ENCODE data around the gene MEI4.

MEI4 gene

DNA sequence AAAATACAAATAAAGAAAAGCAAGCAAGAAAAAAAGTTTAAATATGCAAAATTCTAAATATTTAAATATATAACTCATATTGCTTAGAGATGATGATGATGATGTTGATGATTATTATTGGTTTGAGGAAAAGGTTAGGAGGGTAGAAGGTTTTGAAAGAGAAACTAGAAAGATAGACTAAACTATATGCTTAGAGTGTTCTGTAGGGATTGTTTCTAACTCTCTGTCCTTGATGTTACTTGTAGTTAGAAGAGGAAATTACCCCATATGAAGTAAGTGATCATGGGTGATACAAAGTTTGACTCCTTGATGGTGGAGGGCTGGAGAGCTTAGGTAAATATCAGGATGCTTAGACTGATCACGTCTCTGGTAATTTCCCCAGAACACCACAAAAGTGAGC, 159.5 kb downstream of the MEI4 start:
- no peak overlapping the region for H3K4me3 ChIP-seq (ENCODE audit: low read depth, low read length)
- no peak for DNase-seq (ENCODE audit: low read depth)
- TF ChIP-seq, protein P1, sequence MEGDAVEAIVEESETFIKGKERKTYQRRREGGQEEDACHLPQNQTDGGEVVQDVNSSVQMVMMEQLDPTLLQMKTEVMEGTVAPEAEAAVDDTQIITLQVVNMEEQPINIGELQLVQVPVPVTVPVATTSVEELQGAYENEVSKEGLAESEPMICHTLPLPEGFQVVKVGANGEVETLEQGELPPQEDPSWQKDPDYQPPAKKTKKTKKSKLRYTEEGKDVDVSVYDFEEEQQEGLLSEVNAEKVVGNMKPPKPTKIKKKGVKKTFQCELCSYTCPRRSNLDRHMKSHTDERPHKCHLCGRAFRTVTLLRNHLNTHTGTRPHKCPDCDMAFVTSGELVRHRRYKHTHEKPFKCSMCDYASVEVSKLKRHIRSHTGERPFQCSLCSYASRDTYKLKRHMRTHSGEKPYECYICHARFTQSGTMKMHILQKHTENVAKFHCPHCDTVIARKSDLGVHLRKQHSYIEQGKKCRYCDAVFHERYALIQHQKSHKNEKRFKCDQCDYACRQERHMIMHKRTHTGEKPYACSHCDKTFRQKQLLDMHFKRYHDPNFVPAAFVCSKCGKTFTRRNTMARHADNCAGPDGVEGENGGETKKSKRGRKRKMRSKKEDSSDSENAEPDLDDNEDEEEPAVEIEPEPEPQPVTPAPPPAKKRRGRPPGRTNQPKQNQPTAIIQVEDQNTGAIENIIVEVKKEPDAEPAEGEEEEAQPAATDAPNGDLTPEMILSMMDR (IDR thresholded peaks at IDR 0.05; ENCODE audit: low read depth, low read length, missing control alignments), result no peak

DNA sequence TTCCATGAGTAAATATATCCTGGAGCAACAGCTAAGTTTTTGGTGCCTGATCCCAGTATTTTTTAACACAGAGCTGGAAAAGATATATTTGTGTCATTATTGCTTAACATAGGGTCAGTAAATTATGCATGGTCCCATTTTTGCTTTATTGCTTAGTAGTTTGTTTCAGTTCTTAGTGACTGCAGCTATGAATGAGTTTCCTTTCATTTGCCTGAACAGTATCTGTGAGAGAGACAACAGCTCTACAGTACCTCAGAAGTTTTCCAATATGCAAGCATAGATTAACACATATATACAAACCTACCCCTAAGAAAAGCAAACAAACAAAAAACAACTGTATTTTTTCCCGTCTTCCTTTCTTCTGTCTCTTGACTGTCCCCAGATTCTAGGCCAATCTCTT, 160.3 kb downstream of the MEI4 start:
- H3K4me3 ChIP-seq (ENCODE audit: low read depth, low read length), result no peak overlapping the region
- TF ChIP-seq, protein P1 (IDR thresholded peaks at IDR 0.05; ENCODE audit: low read depth, low read length, missing control alignments), result no peak
- no peak for DNase-seq (ENCODE audit: low read depth)

DNA sequence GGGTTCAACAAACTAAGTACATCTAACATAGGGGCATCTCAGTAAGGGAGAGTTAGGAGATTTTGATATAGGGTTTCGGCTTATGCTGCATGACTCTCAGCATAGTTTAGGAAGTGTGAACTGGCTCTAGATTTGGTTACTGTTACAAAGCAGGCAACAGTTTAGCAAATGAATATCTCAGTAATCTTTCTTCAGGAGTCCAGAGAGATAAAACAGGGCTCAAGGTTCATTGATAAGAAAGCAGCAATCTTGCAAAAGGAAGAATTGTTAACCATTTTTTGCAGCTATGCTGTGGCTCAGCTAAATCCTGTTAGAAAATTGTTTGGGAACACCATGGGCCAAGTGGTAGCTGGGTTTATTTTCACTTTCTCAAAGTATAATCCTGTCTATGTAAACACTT, 161.3 kb downstream of the MEI4 start:
- no peak for DNase-seq (ENCODE audit: low read depth)

DNA sequence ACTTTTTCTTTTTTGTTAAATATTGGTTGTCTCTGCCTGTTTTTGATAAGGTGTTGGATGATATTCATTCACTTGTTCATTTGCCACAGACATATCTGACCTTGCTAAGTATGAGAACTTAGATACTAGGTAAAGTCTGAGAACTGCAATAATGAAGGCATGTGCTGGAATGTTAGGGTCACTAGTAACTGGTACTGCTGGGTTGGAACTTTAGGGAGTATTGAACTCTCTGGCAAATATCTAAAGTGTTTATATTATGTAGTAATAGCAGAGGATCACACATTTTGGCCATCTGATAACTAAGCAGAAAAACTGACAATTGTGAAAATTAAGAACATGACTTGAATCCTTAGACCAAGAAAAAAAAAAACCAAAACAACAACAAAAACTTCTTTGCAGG, 162.7 kb downstream of the MEI4 start:
- no peak overlapping the region for H3K4me3 ChIP-seq (ENCODE audit: low read depth, low read length)
- TF ChIP-seq, protein P1 (IDR thresholded peaks at IDR 0.05; ENCODE audit: low read depth, low read length, missing control alignments), result no peak
- no peak for DNase-seq (ENCODE audit: low read depth)

More for the DNA sequence above, 161.3 kb downstream of the MEI4 start:
- TF ChIP-seq, protein P1 (IDR thresholded peaks at IDR 0.05; ENCODE audit: low read depth, low read length, missing control alignments), result no peak
- H3K4me3 ChIP-seq (ENCODE audit: low read depth, low read length), result no peak overlapping the region

DNA sequence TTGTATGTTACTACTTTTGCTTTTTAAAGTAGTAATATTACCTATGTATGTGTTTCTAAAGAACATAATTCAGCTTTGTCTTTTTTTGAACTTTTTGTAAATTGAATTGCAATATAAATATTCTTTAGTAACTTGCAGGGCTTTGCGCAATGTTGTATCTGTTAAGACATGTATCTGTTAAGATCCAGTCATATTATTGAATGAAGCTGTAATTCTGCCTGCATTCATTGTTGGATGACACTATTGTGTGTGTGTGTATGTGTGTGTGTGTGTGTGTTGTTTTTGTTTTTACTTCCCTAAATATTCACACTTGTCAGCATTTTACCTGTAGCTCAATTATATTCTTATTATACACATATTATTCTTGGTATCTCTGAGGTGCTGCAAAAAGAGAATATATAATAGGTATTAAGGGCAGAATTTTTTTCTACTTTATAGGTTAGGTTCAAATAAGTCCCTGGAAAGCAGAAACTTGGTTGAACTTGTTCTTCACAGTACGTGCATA, 164.0 kb downstream of the MEI4 start:
- DNase-seq (ENCODE audit: low read depth), result no peak
- H3K4me3 ChIP-seq (ENCODE audit: low read depth, low read length), result no peak overlapping the region
- TF ChIP-seq, protein P1 (IDR thresholded peaks at IDR 0.05; ENCODE audit: low read depth, low read length, missing control alignments), result no peak

DNA sequence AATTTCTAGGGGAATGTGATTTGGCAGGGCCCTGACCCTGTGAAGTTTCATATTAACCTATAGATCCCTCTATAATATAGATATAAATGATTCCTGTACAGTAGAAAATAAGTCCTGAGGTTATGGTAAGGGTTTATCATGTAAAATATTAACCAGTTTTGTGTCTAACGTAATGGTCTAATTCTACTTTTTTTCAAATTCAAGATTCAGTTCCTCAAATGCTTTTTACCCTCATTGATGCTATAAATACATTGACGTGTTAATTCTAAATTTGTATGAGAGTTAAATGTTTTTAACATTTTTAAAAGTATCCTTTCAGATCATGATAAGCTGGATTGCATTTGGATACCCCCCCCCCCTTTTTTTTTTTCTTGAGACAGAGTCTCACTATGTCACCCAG, 169.4 kb downstream of the MEI4 start:
- no peak overlapping the region for H3K4me3 ChIP-seq (ENCODE audit: low read depth, low read length)
- TF ChIP-seq, protein P1 (IDR thresholded peaks at IDR 0.05; ENCODE audit: low read depth, low read length, missing control alignments), result no peak
- DNase-seq (ENCODE audit: low read depth), result no peak

DNA sequence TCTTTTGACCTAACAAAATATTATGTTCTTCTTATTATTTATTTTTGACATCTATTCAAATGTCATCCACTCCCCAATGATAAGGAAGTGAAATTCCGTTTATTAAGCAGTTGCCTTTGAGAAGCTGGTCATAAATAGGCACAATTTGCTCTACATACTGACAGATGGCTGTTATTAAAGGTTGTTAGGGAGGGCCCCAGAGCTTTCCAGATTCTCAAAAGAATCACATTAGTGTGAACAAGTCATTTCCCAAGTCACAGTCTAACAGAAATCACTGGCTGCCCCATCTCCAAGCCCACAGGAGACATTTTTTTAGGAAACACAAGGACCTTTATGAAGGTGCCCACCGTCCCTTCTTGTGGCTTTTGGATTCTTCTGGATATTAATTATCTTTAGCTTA, 172.4 kb downstream of the MEI4 start:
- TF ChIP-seq, protein P1 (IDR thresholded peaks at IDR 0.05; ENCODE audit: low read depth, low read length, missing control alignments), result no peak
- H3K4me3 ChIP-seq (ENCODE audit: low read depth, low read length), result no peak overlapping the region
- DNase-seq (ENCODE audit: low read depth), result no peak
